Ishikawa (cell line): Measurements from ENCODE around the gene ALG8.

ENCODE experiments used
- CEBPB ChIP-seq: IDR thresholded peaks from 2 replicates; pipeline ENCODE4 v1.6.1; 2012
- CREB1 ChIP-seq: IDR thresholded peaks from 2 replicates; pipeline ENCODE4 v1.6.1; 2012; ENCODE audit warnings: low read depth
- EGR1 ChIP-seq: IDR thresholded peaks from 2 replicates; pipeline ENCODE4 v1.6.1; 2012
- EP300 ChIP-seq: IDR thresholded peaks from 2 replicates; pipeline ENCODE4 v1.6.1; 2012; ENCODE audit warnings: borderline replicate concordance
- FOXM1 ChIP-seq: IDR thresholded peaks from 2 replicates; pipeline ENCODE4 v1.6.1; 2012; ENCODE audit warnings: low read depth, borderline replicate concordance
- MAX ChIP-seq: IDR thresholded peaks from 2 replicates; pipeline ENCODE4 v1.6.1; 2012
- NFIC ChIP-seq: IDR thresholded peaks from 2 replicates; pipeline ENCODE4 v1.6.1; 2012
- RAD21 ChIP-seq: IDR thresholded peaks from 2 replicates; pipeline ENCODE4 v1.6.1; 2012; ENCODE audit warnings: low read depth
- REST ChIP-seq: IDR thresholded peaks from 2 replicates; pipeline ENCODE4 v1.6.1; 2012; ENCODE audit warnings: low read depth, mild to moderate bottlenecking
- TAF1 ChIP-seq: IDR thresholded peaks from 2 replicates; pipeline ENCODE4 v1.6.1; 2012; ENCODE audit warnings: low read depth, mild to moderate bottlenecking
- TCF12 ChIP-seq: IDR thresholded peaks from 2 replicates; pipeline ENCODE4 v1.6.1; 2012; ENCODE audit warnings: low read depth
- TEAD4 ChIP-seq: IDR thresholded peaks from 2 replicates; pipeline ENCODE4 v1.6.1; 2012
- USF1 ChIP-seq: IDR thresholded peaks from 2 replicates; pipeline ENCODE4 v1.6.1; 2012
- YY1 ChIP-seq: IDR thresholded peaks from 2 replicates; pipeline ENCODE4 v1.6.1; 2012; ENCODE audit warnings: low read depth
- ZBTB7A ChIP-seq: IDR thresholded peaks from 2 replicates; pipeline ENCODE4 v1.6.1; 2012; ENCODE audit warnings: low read depth

ALG8 gene

GRCh38 chr11:78061921-78062311 lies 77.5 kb downstream of the ALG8 start:
- TF ChIP-seq CEBPB (no peak), USF1 (no peak), TEAD4 (no peak), NFIC (no peak), FOXM1 (no peak), ZBTB7A (no peak), CREB1 (no peak), EP300 (no peak), MAX (no peak), YY1 (no peak), EGR1 (no peak), TAF1 (no peak), RAD21 (no peak), TCF12 (no peak), REST (no peak)

- TF ChIP-seq TAF1 (no peak), RAD21 (no peak), NFIC (no peak), FOXM1 (no peak), EGR1 (no peak), EP300 (no peak), USF1 (no peak), CEBPB (no peak), YY1 (no peak), TEAD4 (no peak), REST (no peak), TCF12 (no peak), ZBTB7A (no peak), MAX (no peak), CREB1 (no peak)
Measured at GRCh38 chr11:78061088-78061920, 78.1 kb downstream of the ALG8 start.

- no peak for TF ChIP-seq YY1
- no peak for TF ChIP-seq EP300
- TF ChIP-seq ZBTB7A = no peak
- no peak for TF ChIP-seq RAD21
- TF ChIP-seq REST = no peak
Measured at GRCh38 chr11:78060533-78060932, 78.9 kb downstream of the ALG8 start.

GRCh38 chr11:78057462-78058055 lies 81.9 kb downstream of the ALG8 start:
- TF ChIP-seq CREB1 = no peak
- no peak for TF ChIP-seq EP300
- TF ChIP-seq ZBTB7A = no peak
- no peak for TF ChIP-seq USF1
- TF ChIP-seq TAF1 = no peak
- no peak for TF ChIP-seq CEBPB
- TF ChIP-seq MAX = no peak
- TF ChIP-seq FOXM1 = no peak
- no peak for TF ChIP-seq RAD21
- TF ChIP-seq NFIC = no peak
- no peak for TF ChIP-seq TCF12
- no peak for TF ChIP-seq REST
- TF ChIP-seq EGR1 = no peak
- no peak for TF ChIP-seq TEAD4
- TF ChIP-seq YY1 = no peak
